Measurements from ENCODE around the gene MOGAT1. TPM values are rescaled to one million over a fixed set of nuclear protein-coding genes. Genes with fewer than 3 reads are reported as not detected.

Gene MOGAT1
- total and polyA plus RNA-seq, 9 of the 15 experiments (the other 6 are each of a cell fraction or from before 2014, with no cell fraction given), result not detected

DNA sequence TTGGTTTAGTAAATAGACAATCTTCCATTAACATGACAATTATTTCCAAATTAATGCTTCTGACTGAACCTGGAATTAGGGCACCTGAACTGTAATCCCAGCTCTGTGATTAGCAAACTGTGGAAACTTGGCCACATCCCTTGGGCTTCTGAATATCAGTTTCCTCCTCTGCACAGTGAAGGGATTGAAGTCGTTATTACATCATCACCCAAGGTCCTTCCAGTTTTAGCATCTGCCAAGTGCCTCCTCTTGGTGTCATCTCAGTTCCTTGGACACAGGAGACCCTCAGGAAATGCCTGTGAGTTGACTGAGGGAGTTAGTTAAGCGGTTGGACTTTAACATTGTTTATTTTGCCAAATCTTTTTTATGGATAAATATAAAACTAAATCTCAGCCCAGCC lies 64.8 kb downstream of the MOGAT1 start:
- ATAC-seq, result peak; percentile 59
- intact Hi-C loops (cut with micrococcal nuclease), result no loop called here
- no peak for FAIRE-seq
- in situ Hi-C loops (cut with MboI), result no loop called here
- no peak overlapping the region for H2AFZ ChIP-seq (ENCODE audit: low read depth, low read length)
- 12% methylated on average over 2 of the region's 2 CpGs for WGBS (ENCODE audit: insufficient coverage, low coverage, missing lambda C conversion rate)
- TF ChIP-seq RCOR1 (IDR thresholded peaks at IDR 0.05; ENCODE audit: borderline replicate concordance in 1 of 2, low read depth in 2 of 2, low read length in 2 of 2) (peak in 1 of 2 experiments; percentile 37; a peak in 1 of 4 replicates), MED1 (CRISPR knock-in tag; IDR thresholded peaks at IDR 0.05; ENCODE audit: borderline replicate concordance) (no peak), JUND (IDR thresholded peaks at IDR 0.05; ENCODE audit: borderline replicate concordance, low read depth, low read length) (peak; percentile 29; the same call in 1 of the 2 replicates), JUND (tag; IDR thresholded peaks at IDR 0.05; ENCODE audit: borderline replicate concordance, low read depth, low read length) (no peak; the same call in 2 of the 3 replicates), MBD2 (IDR thresholded peaks at IDR 0.05; ENCODE audit: borderline replicate concordance, low read depth) (no peak), SAFB (IDR thresholded peaks at IDR 0.05; ENCODE audit: borderline replicate concordance, low read depth, low read length) (no peak), ATF7 (IDR thresholded peaks at IDR 0.05) (peak; percentile 47), ZKSCAN1 (IDR thresholded peaks at IDR 0.05; ENCODE audit: low read depth, low read length) (no peak), ZNF589 (CRISPR knock-in tag; IDR thresholded peaks at IDR 0.05; ENCODE audit: low read depth) (no peak), RAD21 (CRISPR knock-in tag; conservative IDR thresholded peaks at IDR 0.05 in 1 of 2, IDR thresholded peaks at IDR 0.05 in 1 of 2) (peak in 1 of 2 experiments; percentile 24; a peak in 1 of 4 replicates), ETV1 (tag; conservative IDR thresholded peaks at IDR 0.05; ENCODE audit: low read depth) (no peak), KDM5B (IDR thresholded peaks at IDR 0.05; ENCODE audit: insufficient replicate concordance, low read depth, low read length) (no peak), EGR1 (conservative IDR thresholded peaks at IDR 0.05) (no peak), PML (IDR thresholded peaks at IDR 0.05; ENCODE audit: low read length) (no peak), EP300 (IDR thresholded peaks at IDR 0.05; ENCODE audit: low read length) (peak; percentile 30; the same call in 1 of the 2 replicates), CEBPG (CRISPR knock-in tag; IDR thresholded peaks at IDR 0.05) (peak; percentile 23; the same call in 1 of the 2 replicates), CEBPG (tag; conservative IDR thresholded peaks at IDR 0.05 in 1 of 2, IDR thresholded peaks at IDR 0.05 in 1 of 2) (peak in 1 of 2 experiments; percentile 62; a peak in 3 of 4 replicates)
- TF ChIP-seq, protein P1, sequence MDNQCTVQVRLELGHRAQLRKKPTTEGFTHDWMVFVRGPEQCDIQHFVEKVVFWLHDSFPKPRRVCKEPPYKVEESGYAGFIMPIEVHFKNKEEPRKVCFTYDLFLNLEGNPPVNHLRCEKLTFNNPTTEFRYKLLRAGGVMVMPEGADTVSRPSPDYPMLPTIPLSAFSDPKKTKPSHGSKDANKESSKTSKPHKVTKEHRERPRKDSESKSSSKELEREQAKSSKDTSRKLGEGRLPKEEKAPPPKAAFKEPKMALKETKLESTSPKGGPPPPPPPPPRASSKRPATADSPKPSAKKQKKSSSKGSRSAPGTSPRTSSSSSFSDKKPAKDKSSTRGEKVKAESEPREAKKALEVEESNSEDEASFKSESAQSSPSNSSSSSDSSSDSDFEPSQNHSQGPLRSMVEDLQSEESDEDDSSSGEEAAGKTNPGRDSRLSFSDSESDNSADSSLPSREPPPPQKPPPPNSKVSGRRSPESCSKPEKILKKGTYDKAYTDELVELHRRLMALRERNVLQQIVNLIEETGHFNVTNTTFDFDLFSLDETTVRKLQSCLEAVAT (IDR thresholded peaks at IDR 0.05), result no peak
- TF ChIP-seq, protein P2, sequence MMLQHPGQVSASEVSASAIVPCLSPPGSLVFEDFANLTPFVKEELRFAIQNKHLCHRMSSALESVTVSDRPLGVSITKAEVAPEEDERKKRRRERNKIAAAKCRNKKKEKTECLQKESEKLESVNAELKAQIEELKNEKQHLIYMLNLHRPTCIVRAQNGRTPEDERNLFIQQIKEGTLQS (IDR thresholded peaks at IDR 0.05), result peak; percentile 89
- TF ChIP-seq, protein P2 (CRISPR knock-in tag; conservative IDR thresholded peaks at IDR 0.05), result no peak
- H3K9me1 ChIP-seq (ENCODE audit: control insufficient read depth, insufficient read depth, low read length), result no peaks in the 10 kb centered on the region
- peaks cover 0 to 7% of the 10 kb centered on the region in 2 experiments; a peak in 2 of 5 replicates for H3K4me1 ChIP-seq (replicated peaks in 1 of 2; ENCODE audit: control insufficient read depth in 2 of 2, insufficient read depth in 2 of 2, low read length in 2 of 2)
- H3K36me3 ChIP-seq (ENCODE audit: control insufficient read depth, insufficient read depth, low read length), result no peaks in the 10 kb centered on the region
- POLR2A ChIA-PET, result no interaction called here
- BruUV-seq (replicated peaks), result no TSS peak
- H3K27ac ChIP-seq (ENCODE audit: extremely low read depth, low read depth, low read length), result no peak overlapping the region
- H3K4me2 ChIP-seq (ENCODE audit: insufficient read depth, low read length), result no peak overlapping the region
- CTCF ChIA-PET (ENCODE audit: low intra/inter-chr PET ratio), result no interaction called here
- no peaks in the 10 kb centered on the region for H3K27me3 ChIP-seq (ENCODE audit: control insufficient read depth in 2 of 2, insufficient read depth in 2 of 2, low read length in 2 of 2)
- no peaks in the 10 kb centered on the region for H3K79me2 ChIP-seq (ENCODE audit: control insufficient read depth, insufficient read depth, low read length)
- H3K9me3 ChIP-seq (replicated peaks; ENCODE audit: control insufficient read depth, insufficient read depth, low read depth, low read length), result no peaks in the 10 kb centered on the region; the same call in 1 of the 2 replicates
- H3K4me3 ChIP-seq, result no peak overlapping the region
- DNase-seq (ENCODE audit: extremely low read depth in 1 of 4, low spot score in 3 of 4), result peak in 1 of 4 experiments; percentile 11
- H4K20me1 ChIP-seq (replicated peaks; ENCODE audit: control insufficient read depth, insufficient read depth, low read length), result no peaks in the 10 kb centered on the region
- no peak overlapping the region for H3K9ac ChIP-seq (ENCODE audit: insufficient read depth in 1 of 2, low read depth in 2 of 2, low read length in 2 of 2)
